Ishikawa (cell line): ENCODE measurements around the gene NDST1.

Experiments
- CEBPB ChIP-seq: IDR thresholded peaks from 2 replicates; pipeline ENCODE4 v1.6.1; 2012
- EGR1 ChIP-seq: IDR thresholded peaks from 2 replicates; pipeline ENCODE4 v1.6.1; 2012
- EP300 ChIP-seq: IDR thresholded peaks from 2 replicates; pipeline ENCODE4 v1.6.1; 2012; ENCODE audit warnings: borderline replicate concordance
- FOXM1 ChIP-seq: IDR thresholded peaks from 2 replicates; pipeline ENCODE4 v1.6.1; 2012; ENCODE audit warnings: low read depth, borderline replicate concordance
- NFIC ChIP-seq: IDR thresholded peaks from 2 replicates; pipeline ENCODE4 v1.6.1; 2012
- RAD21 ChIP-seq: IDR thresholded peaks from 2 replicates; pipeline ENCODE4 v1.6.1; 2012; ENCODE audit warnings: low read depth
- TAF1 ChIP-seq: IDR thresholded peaks from 2 replicates; pipeline ENCODE4 v1.6.1; 2012; ENCODE audit warnings: low read depth, mild to moderate bottlenecking
- TCF12 ChIP-seq: IDR thresholded peaks from 2 replicates; pipeline ENCODE4 v1.6.1; 2012; ENCODE audit warnings: low read depth
- YY1 ChIP-seq: IDR thresholded peaks from 2 replicates; pipeline ENCODE4 v1.6.1; 2012; ENCODE audit warnings: low read depth
- ZBTB7A ChIP-seq: IDR thresholded peaks from 2 replicates; pipeline ENCODE4 v1.6.1; 2012; ENCODE audit warnings: low read depth
- TF ChIP-seq, protein P1 (sequence below): IDR thresholded peaks from 2 replicates; pipeline ENCODE4 v1.6.1; 2012
- TF ChIP-seq, protein P2 (sequence below): IDR thresholded peaks from 2 replicates; pipeline ENCODE4 v1.6.1; 2012; ENCODE audit warnings: low read depth, mild to moderate bottlenecking

DNA sequence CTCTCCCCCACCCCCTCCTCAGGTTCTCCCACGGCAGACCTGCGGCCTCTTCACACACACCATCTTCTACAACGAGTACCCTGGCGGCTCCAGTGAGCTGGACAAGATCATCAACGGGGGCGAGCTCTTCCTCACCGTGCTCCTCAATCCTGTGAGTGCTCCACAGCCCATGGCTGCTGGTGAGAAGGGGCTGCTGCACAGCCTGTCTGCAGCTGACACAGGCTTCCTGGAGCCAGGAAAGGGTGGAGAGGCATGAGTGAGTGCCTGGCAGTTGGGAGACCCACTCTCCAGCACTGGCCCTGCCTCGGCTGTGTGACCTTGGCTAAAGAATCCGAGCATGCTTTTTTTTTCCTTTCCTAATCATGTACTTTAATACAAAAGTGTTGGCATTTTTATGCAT is 31.3 kb downstream of the NDST1 start:
- TF ChIP-seq NFIC = no peak
- TF ChIP-seq, protein P1, sequence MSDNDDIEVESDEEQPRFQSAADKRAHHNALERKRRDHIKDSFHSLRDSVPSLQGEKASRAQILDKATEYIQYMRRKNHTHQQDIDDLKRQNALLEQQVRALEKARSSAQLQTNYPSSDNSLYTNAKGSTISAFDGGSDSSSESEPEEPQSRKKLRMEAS = no peak
- TF ChIP-seq EP300 = no peak
- no peak for TF ChIP-seq YY1
- TF ChIP-seq TAF1 = no peak
- no peak for TF ChIP-seq ZBTB7A
- TF ChIP-seq RAD21 = no peak
- TF ChIP-seq EGR1 = no peak
- TF ChIP-seq FOXM1 = no peak
- TF ChIP-seq CEBPB = no peak
- TF ChIP-seq TCF12 = no peak
- TF ChIP-seq, protein P2, sequence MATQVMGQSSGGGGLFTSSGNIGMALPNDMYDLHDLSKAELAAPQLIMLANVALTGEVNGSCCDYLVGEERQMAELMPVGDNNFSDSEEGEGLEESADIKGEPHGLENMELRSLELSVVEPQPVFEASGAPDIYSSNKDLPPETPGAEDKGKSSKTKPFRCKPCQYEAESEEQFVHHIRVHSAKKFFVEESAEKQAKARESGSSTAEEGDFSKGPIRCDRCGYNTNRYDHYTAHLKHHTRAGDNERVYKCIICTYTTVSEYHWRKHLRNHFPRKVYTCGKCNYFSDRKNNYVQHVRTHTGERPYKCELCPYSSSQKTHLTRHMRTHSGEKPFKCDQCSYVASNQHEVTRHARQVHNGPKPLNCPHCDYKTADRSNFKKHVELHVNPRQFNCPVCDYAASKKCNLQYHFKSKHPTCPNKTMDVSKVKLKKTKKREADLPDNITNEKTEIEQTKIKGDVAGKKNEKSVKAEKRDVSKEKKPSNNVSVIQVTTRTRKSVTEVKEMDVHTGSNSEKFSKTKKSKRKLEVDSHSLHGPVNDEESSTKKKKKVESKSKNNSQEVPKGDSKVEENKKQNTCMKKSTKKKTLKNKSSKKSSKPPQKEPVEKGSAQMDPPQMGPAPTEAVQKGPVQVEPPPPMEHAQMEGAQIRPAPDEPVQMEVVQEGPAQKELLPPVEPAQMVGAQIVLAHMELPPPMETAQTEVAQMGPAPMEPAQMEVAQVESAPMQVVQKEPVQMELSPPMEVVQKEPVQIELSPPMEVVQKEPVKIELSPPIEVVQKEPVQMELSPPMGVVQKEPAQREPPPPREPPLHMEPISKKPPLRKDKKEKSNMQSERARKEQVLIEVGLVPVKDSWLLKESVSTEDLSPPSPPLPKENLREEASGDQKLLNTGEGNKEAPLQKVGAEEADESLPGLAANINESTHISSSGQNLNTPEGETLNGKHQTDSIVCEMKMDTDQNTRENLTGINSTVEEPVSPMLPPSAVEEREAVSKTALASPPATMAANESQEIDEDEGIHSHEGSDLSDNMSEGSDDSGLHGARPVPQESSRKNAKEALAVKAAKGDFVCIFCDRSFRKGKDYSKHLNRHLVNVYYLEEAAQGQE = no peak
